B cell (primary cell): ENCODE measurements around the gene VEGFB.

ENCODE experiments used
- EZH2 ChIP-seq: IDR thresholded peaks from 2 replicates; pipeline ENCODE4 v1.6.1; 2012; ENCODE audit warnings: borderline replicate concordance, low read depth, mild to moderate bottlenecking, moderate library complexity, low read length; ENCODE audit not compliant: insufficient read depth, poor library complexity, severe bottlenecking
- TF ChIP-seq, protein P1 (sequence below): fragments of 200-600 bp; IDR thresholded peaks from one replicate; pipeline ENCODE4 v1.8.0; 2022; ENCODE audit warnings: antibody characterized with exemption, mild to moderate bottlenecking

DNA sequence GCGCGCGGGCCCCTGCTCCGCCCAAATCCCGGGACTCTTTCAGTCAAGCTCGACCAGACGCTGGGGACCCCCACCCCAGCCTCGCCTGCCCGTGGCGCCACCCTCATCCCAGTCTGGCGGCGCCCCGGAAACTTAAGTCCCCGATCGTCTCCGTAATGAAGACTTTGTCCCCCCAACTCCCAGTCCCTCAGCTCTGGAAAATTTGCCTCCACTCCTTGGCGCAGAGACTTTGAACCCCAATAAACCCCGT lies 17.3 kb downstream of the VEGFB start:
- TF ChIP-seq, protein P1, sequence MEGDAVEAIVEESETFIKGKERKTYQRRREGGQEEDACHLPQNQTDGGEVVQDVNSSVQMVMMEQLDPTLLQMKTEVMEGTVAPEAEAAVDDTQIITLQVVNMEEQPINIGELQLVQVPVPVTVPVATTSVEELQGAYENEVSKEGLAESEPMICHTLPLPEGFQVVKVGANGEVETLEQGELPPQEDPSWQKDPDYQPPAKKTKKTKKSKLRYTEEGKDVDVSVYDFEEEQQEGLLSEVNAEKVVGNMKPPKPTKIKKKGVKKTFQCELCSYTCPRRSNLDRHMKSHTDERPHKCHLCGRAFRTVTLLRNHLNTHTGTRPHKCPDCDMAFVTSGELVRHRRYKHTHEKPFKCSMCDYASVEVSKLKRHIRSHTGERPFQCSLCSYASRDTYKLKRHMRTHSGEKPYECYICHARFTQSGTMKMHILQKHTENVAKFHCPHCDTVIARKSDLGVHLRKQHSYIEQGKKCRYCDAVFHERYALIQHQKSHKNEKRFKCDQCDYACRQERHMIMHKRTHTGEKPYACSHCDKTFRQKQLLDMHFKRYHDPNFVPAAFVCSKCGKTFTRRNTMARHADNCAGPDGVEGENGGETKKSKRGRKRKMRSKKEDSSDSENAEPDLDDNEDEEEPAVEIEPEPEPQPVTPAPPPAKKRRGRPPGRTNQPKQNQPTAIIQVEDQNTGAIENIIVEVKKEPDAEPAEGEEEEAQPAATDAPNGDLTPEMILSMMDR: no peak
- TF ChIP-seq EZH2: no peak
